NOMO-1 treated with dmso at 0.1 percent for 144 hours (cell line): Measurements from ENCODE around the gene TEKT3.

Experiments
- DNase-seq: peaks from one replicate; lab custom pipeline; 2025; ENCODE audit not compliant: unreplicated experiment; lab: John Stamatoyannopoulos, UW

TEKT3 gene

DNA sequence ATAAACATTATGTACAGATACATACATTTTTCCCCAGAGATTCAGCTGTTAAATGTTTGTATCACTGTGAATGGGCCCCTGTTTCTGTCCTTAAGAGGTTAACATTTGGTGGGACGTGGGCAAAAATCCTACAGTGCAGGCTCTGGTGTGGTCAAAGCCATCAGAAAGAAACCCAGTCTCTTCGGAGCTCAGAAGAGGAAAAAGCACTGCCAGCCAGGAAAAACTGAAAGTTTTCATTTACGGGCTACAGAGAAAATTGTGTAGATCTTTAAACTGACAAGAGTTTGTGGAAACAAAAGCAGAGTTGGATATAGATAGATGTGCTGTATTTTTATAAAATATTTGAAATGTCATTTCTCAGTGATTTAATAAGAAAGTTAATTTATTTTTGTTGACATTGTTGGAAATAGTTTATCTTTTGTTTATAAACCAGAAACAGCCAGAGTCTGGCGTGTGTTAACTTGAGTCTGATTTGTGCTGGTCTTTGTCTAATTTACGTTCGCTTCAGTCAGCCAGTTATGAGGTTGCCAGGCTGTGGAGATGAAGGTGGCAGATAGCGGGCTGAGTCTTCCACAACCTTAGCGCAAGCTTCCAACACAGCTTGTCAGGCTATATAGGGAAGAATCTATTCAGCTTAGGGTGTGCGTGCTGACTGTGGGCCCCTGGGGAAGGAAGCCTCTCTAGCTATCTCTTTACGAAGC is 9.5 kb upstream of the TEKT3 start:
- no peak for DNase-seq

DNA sequence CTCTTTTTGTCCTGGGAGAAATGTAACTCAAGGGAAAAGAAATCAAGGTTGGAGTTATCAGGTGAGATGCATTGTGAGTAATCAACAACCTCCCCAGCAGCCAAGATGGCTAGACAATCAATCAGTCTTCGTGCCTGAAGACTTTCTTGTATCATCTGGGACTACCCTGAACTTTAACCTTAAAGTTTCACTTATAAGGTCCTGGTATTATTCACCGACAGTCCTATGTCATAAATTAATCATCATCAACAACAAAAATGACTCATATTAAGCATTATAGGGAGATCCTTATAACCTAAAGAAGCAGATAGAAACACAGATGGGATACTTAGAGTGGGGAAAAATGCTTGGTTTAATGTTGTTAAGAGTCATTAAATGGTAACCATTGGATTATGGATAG is 7.7 kb upstream of the TEKT3 start:
- DNase-seq, result no peak

DNA sequence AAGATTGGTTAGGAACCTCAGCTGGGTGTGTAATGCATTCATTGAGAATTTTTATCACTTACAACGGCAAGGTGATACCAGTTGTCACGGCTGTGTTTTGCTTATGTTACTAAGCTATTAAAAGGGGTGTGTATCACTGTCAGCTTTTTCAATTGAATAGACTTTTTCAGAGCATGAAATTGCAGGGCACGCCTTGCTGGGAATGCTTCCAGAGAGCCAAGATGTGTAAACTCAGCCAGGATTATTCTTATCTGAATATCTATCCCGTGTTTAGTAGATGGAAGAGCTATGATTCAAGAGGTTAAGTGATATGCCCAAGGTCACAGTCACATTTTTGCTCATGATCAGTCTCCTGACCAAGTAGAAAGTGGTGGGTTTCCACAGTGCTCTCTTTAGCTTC is 6.6 kb upstream of the TEKT3 start:
- no peak for DNase-seq

GRCh38 chr17:15346066-15346595 is 4.7 kb upstream of the TEKT3 start:
- DNase-seq, result no peak

GRCh38 chr17:15343749-15344148 is 2.4 kb upstream of the TEKT3 start:
- no peak for DNase-seq

DNA sequence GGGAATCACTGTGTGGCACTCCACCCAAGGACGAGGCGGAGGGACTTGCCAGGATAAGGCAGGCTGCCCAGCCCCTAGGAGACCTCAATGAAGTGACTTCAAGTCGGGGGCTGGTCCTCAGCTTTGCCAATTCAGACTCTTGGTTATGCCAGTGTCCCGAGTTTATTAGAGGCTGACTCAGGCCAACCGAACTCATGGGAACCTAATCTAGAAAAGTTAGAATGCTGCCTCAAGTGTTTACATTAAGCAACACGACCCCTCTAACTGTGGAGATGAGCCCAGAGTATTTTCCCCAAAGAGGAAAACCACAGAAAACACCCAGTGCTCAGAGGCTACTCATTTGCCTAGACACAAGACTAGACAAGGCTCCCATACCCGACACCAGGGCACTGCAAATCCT is 1.1 kb upstream of the TEKT3 start:
- DNase-seq, result no peak

- no peak for DNase-seq
Observed at GRCh38 chr17:15341966-15342365, 569 bp upstream of the TEKT3 start.

GRCh38 chr17:15340966-15341365 is 431 bp downstream of the TEKT3 start:
- no peak for DNase-seq

DNA sequence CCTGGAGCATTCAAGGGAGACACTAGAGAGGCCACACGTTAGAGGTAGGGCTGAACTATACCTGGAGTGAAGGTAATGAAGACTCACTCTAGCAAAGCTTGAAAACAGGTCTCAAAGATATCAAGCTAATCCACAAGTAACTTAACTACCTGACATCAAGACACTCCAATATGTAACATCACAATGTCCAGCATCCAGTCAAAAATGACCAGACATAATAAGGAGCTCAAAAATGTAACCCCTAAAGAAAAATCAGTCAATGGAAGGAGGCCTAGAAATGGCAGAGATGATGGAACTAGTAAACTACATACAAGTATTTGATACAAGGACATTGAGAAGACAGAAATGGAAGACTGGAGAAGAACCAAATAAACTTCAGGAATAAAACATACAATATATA is 6.0 kb downstream of the TEKT3 start:
- DNase-seq, result no peak

GRCh38 chr17:15334266-15334665 is 7.1 kb downstream of the TEKT3 start:
- no peak for DNase-seq

DNA sequence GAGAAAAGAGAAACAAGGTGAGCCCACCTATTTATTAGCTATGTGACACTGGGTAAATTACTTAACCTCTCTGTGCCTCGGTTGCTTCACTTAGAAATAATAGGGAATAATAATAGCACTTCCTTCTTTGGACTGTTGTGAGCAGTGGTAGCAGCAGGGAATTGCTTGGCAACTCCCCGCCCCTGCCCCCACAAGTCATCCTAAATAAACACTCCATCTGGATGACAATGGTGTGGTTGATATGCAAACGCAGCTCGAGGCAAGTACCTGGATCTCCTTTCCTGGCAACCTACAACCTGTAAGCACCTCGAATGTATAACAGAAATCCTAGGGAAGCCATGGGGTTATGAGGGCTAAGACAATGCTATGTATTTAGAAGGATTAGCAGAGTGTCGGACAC is 9.1 kb downstream of the TEKT3 start:
- DNase-seq, result no peak

- no peak for DNase-seq
Observed at GRCh38 chr17:15323131-15323530, 18.3 kb downstream of the TEKT3 start.

DNA sequence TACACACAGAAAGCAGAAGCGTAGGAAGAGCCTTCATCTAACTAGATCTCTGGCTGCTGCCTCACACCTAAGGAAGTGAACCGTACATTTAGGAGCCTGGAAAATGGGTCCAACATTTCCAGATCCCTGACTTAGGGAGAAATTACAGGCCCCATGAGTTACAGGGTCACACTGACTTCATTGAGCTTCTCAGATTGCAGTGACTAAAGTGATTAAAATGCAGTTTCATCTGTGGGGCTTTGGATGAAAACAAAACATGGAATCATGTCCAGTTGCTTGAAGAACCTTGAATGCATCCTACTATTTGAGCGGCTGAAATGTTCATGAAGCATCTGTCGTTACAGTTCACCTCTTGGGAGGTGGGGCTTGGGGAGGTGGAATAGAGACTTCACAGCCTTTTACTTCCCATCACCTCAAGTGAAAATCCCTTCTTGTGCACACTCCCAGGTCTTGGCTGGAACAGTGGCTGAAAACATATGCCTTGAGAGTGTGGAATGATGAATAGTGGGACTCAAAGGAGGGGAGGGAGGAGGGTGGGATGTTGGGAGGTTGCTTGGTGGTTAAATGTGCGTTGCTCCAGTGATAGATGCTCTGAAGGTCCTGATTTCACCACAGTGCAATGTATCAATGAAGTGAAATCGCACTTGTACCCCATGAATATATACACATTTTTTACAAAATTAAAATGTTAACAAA is 19.7 kb downstream of the TEKT3 start:
- no peak for DNase-seq

- no peak for DNase-seq
Observed at GRCh38 chr17:15319452-15320010, 21.9 kb downstream of the TEKT3 start.

GRCh38 chr17:15311996-15312395 is 29.4 kb downstream of the TEKT3 start:
- no peak for DNase-seq

- no peak for DNase-seq
Observed at GRCh38 chr17:15309793-15310192, 31.6 kb downstream of the TEKT3 start.

GRCh38 chr17:15309236-15309635 is 32.2 kb downstream of the TEKT3 start:
- DNase-seq, result no peak

GRCh38 chr17:15308758-15309157 is 32.6 kb downstream of the TEKT3 start:
- no peak for DNase-seq

GRCh38 chr17:15307710-15308111 is 33.7 kb downstream of the TEKT3 start:
- DNase-seq, result no peak

- DNase-seq, result no peak
Observed at GRCh38 chr17:15303851-15304250, 37.5 kb downstream of the TEKT3 start.

- DNase-seq, result no peak
Observed at GRCh38 chr17:15303268-15303667, 38.1 kb downstream of the TEKT3 start.

DNA sequence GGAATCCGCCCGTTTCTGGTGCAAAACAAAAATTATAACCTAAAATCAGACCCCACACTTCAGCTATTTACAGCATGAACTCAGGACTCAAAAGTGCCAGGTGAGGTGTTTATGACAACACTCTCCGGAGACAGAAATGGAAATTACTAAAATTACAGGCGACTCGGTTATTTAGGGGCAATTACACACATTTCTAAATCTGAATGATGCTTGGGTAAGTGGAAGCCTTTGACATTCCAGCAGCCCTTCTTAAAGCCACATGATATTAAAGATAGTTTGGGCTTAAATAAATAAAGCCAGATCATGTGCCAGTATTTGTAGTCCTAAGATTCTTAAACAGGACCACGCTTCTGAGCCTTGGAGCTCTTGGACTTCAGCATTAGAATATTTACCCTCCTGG is 39.6 kb downstream of the TEKT3 start:
- DNase-seq, result no peak
